HG02678 (cell line): Measurements from ENCODE around the gene TRHDE.

ENCODE experiments used
- ATAC-seq: cut with Tn5 transposase; IDR thresholded peaks from one replicate; pipeline ENCODE4 v1.9.1; 2021; ENCODE audit warnings: mild to moderate bottlenecking, moderate library complexity; ENCODE audit not compliant: unreplicated experiment

The TRHDE gene, protein sequence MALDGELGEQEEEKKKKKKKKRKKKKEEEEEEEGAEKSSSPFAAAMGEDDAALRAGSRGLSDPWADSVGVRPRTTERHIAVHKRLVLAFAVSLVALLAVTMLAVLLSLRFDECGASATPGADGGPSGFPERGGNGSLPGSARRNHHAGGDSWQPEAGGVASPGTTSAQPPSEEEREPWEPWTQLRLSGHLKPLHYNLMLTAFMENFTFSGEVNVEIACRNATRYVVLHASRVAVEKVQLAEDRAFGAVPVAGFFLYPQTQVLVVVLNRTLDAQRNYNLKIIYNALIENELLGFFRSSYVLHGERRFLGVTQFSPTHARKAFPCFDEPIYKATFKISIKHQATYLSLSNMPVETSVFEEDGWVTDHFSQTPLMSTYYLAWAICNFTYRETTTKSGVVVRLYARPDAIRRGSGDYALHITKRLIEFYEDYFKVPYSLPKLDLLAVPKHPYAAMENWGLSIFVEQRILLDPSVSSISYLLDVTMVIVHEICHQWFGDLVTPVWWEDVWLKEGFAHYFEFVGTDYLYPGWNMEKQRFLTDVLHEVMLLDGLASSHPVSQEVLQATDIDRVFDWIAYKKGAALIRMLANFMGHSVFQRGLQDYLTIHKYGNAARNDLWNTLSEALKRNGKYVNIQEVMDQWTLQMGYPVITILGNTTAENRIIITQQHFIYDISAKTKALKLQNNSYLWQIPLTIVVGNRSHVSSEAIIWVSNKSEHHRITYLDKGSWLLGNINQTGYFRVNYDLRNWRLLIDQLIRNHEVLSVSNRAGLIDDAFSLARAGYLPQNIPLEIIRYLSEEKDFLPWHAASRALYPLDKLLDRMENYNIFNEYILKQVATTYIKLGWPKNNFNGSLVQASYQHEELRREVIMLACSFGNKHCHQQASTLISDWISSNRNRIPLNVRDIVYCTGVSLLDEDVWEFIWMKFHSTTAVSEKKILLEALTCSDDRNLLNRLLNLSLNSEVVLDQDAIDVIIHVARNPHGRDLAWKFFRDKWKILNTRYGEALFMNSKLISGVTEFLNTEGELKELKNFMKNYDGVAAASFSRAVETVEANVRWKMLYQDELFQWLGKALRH

DNA sequence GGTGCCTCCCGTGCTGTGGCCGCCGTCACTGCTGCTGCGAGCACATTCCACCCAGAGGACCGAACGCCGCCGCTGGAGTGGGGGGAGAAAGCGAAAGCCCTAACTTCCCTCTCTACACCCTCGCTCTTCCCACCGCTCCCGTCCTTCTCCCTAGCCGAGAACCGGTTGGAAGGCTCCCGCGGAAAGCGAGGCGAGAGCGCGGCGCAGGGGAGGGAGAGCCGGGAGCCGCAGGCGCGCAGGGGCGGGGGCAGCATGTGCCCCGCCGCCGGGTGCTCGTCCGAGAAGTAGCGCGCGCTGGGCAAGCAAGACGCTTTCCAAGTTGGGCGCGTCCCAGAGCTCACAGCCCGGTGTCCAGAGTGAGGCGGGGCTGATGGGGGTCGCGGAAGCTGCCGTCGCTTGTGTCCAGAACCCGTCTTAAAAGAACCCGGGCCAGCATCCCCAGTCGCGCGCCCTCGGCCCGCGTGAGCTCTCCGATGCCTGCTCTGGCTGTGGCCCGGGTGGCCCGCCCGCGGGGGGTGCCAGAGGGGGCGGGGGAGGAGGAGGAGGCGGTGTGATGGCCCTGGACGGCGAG, at the start of gene TRHDE:
TRHDE (plus strand) TSS at position 280 of the 571 bp plus-strand sequence; CDS start at position 554, 274 bp downstream.
- ATAC-seq, result no peak

DNA sequence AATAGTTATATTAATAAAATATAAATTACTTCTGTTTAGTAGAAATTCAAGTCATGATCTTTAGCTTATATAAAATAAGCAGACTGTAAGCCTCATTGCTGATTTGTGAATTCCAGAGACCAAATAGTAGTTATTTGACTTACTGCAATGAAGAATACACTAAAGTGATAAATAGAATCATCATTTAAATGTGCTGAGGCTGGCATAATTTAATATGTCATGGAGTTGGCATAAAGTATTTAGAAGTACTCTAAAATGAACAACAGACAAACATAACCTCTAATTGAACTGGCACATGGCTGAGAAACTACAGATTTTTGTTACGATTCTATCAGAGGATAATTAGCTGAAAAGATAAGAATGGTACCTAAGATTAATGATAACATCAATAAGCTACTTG, 45.7 kb upstream of the TRHDE start:
- ATAC-seq, result no peak

DNA sequence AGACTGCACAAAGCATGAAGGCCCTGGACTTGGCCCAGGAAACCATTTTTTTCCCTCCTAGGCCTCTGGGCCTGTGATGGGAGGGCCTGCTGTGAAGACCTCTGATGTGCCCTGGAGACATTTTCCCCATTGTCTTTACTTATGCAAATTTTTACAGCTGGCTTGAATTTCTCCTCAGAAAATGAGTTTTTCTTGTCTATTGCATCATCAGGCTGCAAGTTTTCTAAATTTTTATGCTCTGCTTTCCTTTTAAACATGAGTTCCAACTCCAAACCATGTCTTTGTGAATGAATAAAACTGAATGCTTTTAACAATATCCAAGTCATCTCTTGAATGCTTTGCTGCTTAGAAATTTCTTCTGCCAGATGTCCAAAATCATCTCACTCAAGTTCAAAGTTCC, 43.7 kb upstream of the TRHDE start:
- no peak for ATAC-seq

DNA sequence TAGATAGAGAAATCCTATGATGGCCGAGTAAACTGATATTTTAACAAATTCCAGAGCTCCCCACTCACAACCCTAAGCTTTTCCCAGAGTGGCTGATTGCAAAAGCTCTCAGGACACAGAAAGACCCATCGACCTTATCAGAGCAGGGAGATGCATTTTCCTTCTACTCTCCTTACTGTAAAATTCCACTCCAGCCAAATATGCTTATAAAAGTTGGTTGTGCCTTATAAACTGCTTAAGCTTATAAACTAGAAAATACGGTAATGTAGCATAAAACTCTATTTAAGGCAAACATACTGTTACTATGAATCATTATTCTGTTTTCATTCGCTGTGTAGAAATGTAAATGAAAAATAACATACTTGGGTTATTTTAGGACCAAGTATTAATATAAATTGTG, 41.6 kb upstream of the TRHDE start:
- ATAC-seq, result no peak

DNA sequence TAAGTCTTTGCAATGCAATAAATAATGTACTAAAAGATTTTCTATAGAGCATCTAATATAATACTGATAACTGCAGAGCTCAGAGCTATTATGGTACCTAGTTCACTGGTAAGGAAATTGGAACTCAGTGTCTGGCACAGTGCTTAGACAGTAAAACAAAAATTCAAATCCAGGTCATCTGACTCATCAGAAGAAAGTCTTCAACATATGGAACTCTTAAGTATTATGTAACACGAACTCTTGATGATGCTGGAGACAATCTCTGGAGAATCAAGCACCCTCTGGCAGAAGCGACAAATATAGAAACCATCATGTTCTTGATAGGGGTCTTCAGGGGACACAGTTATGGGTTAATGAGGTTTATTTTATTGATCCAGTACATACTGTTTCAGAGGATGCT, 37.3 kb upstream of the TRHDE start:
- ATAC-seq, result no peak

DNA sequence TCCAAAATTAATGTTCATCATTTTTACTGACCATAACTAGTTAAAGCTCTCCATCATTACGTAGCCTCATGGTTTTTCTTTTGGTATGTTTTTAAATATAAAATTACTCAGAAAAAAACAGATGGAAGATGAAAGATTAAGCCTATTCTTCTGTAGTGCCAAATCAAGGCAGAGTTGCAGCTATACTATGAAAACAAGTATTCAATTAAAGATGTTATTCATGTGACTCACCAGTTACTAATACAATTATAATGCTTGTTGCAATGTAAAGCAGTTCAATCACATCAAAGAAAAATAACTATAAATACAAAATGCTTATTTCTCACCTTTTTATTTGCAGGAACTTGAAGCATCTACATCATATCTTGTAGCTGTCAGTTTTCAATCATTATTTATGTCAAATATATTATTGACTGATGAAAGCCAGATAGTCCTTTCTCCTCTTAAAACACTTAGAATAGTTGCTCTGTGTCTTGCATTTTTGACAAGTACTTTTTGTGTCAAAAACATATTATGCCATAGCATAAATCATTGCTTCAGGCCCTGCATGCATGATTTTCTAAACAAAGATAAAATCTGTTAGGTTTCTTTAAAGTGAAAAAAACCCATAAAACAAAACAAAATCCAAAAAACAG, 36.0 kb upstream of the TRHDE start:
- ATAC-seq, result no peak

DNA sequence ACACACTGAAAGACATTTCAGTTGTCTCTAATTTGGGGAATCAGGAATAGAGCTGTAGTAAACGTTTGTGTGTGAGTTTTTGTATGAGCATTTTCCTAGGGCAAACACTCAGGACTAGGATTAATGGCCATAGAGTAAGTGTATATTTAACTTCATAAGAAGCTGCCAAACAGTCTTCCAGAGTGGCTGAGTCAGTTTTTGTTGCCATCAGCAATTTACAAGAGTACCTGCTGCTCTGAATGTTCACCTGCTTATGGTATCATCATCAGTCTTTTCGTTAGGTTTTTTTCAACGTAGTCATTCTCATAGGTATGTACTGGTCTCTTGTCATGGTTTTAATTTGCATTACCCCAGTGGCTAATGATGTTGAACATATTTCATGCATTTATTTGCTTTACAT, 30.6 kb upstream of the TRHDE start:
- ATAC-seq, result no peak

DNA sequence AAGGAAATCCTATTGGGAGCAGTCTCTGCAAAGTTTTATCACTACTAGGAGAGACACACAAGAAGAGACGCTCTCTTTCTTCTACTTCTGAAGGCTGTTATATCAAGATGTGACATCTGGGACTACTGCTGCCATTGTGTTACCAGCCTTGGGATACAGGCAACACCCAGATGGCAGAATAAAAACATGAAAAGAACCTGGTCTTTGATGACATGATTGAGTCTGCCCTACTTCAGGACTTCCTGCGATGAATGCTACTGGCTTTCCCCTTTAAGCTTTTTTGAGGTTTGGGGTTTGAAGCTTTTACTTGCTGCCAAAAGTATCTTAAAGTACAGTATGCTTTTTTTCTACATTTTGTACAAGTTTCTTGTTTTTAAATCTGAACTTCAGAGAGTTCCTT, 29.2 kb upstream of the TRHDE start:
- ATAC-seq, result no peak

DNA sequence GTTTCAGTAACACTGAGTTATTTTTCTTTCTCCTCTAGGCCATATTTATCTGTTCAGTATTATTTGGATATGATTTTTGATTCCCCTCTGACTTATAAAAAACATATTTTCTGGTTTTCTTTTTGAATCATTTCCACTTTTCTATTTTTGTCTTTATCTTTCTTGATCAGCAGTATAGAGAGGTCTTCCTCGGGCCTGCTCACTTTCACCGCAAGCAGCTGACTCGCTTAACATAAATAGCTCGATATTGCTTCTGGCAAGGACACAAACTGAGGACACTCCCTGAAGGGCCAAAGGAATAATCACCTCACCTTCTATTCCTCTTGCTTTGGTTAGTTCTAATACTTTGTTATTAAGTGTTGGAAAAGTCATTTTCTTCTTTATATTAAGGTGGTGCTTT, 25.8 kb upstream of the TRHDE start:
- ATAC-seq, result no peak

DNA sequence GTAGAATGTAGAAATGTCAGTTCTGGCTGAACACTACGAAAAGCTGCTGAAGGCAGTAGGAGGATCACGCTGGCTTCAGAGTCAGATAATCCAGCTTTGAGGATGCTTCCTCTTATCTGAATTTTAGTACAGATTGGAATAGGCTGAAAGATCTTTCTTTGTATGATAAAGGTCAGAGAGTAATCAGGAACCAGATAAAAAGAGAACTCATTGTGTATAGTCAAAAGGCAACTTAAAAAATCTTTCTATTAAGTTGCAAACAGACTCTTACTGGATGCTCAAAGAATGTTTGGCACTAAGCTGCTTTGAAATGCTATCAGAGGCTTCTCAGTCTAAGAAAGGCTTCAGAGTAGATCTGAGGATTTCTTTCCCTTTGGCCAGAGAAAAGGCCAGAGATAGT, 21.8 kb upstream of the TRHDE start:
- no peak for ATAC-seq

DNA sequence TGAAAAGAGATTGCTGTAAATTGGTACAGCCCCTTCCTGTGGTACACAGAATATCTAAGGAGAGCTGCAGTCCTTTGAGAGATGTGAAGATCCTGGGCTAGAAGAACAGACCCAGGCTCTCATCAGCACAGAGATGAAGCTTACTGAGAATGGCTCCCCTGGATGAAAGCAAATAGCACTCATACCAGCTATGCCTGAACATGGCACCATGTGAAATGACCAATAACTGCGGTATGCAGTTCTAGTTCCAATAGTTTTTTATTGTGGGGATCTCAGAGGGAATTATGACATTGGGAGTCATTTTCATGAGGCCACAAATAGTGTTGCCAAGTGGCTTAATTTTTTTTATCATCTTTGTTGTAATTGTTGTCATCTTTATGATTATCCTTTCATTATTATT, 15.4 kb upstream of the TRHDE start:
- ATAC-seq, result no peak

DNA sequence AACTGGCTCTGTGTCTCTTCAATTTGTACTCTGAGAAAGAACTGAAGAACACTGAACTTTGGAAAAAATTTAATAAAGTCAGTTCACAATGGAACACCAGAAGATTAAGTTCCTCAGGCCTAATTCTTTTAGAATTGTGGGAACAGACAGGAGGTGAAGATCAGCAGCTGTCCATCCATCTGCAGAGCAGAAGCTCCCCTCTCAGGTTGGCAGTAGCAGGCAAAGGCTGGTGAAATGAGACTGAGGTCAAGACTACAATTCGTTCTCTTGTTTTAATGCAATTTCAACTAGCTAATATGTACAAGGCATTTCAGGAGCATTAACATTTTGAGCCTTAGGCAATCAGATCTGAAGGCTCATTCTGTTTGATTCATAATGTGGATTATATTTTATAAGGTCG, 10.3 kb upstream of the TRHDE start:
- no peak for ATAC-seq

DNA sequence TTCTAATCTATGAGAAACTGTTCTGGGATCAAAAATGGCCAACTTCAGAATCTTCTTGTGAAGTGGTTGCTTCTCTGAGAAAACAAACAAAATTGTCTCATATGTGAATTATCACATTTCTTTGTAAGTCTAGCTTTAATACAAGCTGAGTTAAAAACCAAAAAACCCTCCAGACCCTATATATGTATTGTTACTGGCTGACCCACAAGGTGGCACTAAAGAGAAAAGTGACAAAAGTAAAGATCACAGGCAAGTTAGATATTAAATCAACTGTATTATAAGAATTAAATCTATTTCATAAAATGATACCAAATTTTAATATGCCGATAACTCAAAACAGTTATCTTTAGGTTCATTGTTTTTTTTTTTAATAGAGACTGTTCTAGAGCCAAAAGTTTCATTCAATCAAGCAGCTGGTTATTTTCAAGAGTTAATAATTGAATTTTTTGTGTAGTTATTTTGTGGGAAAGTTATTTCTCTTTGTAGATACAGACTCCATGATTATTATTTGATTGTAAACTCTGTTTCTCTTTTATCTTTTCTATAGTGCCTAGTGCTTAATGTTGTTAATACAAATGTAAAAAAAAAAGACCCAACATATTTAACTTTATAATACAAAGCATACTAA, 7.5 kb upstream of the TRHDE start:
- no peak for ATAC-seq

DNA sequence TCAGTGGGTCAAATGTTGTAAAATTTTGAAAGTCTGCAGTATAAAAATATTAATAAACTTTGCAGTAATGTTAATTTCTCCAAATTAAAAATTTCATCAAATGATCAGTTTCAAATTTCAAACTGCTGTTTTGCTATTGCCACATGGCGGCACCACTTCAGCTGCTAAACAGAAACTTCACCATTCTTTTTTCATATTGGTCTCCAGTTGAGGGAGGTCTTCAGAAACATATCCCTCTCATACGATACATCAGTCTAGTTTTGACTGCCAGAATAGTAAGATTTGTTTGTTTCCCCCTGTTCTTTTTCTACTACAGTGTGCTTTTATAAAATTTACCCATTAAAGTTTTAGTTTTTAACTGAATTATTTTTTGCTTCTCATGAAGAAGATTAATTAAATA, 4.2 kb upstream of the TRHDE start:
- no peak for ATAC-seq

DNA sequence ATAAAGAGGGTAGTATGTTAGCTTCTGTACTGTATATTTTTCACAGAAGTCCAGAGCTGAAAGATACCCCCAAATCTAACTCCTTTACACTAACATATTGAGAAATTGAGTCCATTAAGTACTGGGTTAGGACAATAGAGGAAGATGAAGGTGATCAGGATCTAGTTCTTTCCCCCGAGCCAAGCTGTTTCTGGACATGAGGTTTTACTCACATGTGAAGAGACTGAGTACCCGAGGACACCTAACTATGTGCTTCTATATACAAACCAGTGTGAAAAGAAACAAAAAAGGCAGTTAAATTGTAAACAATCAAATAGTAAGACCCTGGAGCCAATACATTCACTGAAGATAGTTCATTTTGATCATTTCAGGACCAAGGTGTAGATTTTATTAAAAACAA, 3.8 kb upstream of the TRHDE start:
- ATAC-seq, result no peak

DNA sequence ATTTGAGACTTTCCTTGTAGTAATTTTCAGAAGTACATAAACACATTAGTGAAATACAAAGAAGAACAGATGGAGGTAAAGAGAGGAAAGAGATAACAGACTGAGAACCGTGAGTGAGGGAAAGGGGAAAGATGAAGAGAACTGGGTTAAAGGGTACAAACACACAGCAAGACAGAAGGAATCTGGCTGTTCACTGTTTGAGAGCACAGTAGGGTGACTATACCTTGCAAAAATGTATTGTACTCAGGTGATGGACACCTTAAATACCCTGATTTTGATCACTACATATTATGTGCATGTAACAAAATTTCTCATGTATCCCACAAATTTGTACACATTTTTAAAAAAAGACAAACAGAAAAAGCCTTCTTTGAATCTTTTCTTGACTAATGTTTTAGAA, 2.7 kb upstream of the TRHDE start:
- no peak for ATAC-seq

DNA sequence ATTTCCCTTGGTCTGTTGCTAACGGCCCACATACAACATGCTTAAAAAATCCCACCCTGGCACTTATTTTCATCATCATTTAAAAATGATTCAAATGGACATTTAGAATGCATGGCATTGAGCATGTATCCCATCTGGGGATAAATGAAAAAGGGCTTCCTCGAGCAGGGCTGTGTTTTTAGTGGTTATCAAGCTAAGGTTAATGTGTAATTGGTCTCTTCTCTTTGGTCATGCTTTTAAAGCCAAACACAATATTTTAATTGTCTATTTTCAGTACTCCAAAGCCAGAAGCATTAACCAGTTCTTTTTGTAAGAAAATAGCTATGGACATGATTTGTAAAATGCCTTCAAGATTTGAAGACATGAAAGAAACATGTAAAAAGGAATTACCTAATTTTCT, 1.9 kb upstream of the TRHDE start:
- ATAC-seq, result no peak

DNA sequence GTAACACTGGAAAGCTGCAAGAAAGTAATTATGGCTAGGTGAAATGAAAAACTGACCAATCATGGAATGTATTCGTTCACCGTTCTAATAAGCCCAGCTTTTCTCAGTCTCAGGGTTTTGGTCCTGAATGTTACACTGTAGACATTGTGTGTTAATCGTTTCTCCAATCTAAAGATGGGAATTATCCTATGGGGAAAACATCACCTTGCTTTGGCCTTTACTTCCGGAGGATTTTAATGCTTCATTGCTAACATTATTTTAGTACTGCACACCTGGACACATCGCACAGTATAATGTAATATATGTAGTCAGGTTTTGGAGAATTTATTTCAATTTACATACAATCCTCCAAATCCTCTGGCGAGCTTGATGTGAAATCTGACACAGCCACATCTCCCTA, 1.2 kb upstream of the TRHDE start:
- no peak for ATAC-seq

DNA sequence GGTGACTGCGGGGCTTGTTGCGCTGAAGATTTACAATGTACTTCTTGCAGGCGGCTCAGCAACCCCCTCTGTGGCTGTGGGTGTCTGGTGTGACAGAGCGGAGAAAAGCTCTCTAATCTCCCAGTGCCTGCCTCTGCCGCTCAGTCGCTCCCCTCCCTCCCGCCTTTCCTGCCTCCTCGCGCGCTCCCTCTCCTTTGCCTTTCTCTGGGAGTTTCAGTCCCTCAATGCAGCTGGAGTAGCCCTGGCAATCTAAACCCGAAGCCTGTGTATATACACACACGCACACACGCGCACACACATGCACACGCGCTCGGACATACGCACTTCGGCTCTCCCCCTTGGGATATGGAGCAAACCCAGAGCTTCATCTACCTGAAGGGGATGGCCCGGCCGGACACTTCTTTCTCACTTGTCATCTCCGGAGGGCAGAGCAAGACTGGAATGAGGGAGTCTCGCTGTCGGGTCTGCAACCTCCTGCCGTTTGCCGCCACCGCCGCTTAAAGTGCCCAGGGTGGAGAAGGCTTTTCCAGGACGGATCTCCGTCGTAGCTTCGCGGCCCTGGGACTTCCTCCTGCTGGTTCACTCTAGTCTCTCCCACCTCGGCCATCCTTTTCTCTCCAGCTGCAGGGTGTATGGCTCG, 599 bp upstream of the TRHDE start:
- ATAC-seq, result no peak
